ENCODE results near the gene SPATA46.

SPATA46 gene

DNA sequence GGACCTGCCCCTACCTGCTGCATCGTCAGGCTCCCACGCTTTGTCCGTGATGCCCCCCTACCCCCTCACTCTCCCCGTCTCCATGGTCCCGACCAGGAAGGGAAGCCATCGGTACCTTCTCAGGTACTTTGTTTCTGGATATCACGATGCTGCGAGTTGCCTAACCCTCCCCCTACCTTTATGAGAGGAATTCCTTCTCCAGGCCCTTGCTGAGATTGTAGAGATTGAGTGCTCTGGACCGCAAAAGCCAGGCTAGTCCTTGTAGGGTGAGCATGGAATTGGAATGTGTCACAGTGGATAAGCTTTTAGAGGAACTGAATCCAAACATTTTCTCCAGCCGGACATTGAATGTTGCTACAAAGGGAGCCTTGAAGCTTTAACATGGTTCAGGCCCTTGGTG, 8.9 kb downstream of the SPATA46 start:
- CTCF ChIA-PET: interaction anchor here (1.7 to 2.2 kb wide), 2 partner anchors 10 to 12 kb away, joined by 4 to 6 read pairs; no protein-coding TSS in a partner anchor
- no peak for DNase-seq (ENCODE audit: extremely low spot score)
- POLR2A ChIA-PET: no interaction called here
- TF ChIP-seq, protein P1, sequence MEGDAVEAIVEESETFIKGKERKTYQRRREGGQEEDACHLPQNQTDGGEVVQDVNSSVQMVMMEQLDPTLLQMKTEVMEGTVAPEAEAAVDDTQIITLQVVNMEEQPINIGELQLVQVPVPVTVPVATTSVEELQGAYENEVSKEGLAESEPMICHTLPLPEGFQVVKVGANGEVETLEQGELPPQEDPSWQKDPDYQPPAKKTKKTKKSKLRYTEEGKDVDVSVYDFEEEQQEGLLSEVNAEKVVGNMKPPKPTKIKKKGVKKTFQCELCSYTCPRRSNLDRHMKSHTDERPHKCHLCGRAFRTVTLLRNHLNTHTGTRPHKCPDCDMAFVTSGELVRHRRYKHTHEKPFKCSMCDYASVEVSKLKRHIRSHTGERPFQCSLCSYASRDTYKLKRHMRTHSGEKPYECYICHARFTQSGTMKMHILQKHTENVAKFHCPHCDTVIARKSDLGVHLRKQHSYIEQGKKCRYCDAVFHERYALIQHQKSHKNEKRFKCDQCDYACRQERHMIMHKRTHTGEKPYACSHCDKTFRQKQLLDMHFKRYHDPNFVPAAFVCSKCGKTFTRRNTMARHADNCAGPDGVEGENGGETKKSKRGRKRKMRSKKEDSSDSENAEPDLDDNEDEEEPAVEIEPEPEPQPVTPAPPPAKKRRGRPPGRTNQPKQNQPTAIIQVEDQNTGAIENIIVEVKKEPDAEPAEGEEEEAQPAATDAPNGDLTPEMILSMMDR (IDR thresholded peaks at IDR 0.05; ENCODE audit: control extremely low read depth, extremely low read depth, low read depth, missing control alignments): no peak

DNA sequence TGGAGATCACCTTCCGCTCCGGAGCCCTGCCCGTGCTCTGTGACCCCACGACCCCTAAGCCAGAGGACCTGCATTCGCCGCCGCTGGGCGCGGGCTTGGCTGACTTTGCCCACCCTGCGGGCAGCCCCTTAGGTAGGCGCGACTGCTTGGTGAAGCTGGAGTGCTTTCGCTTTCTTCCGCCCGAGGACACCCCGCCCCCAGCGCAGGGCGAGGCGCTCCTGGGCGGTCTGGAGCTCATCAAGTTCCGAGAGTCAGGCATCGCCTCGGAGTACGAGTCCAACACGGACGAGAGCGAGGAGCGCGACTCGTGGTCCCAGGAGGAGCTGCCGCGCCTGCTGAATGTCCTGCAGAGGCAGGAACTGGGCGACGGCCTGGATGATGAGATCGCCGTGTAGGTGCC, 9.6 kb downstream of the SPATA46 start:
- TF ChIP-seq, protein P1 (IDR thresholded peaks at IDR 0.05; ENCODE audit: control extremely low read depth, extremely low read depth, low read depth, missing control alignments): no peak
- DNase-seq (ENCODE audit: extremely low spot score): no peak
- ChIA-PET CTCF (interaction anchor here (1.4 to 2.2 kb wide), 6 partner anchors 9 to 20 kb away, joined by 3 to 7 read pairs (median 4); no protein-coding TSS in a partner anchor), POLR2A (no interaction called here)

DNA sequence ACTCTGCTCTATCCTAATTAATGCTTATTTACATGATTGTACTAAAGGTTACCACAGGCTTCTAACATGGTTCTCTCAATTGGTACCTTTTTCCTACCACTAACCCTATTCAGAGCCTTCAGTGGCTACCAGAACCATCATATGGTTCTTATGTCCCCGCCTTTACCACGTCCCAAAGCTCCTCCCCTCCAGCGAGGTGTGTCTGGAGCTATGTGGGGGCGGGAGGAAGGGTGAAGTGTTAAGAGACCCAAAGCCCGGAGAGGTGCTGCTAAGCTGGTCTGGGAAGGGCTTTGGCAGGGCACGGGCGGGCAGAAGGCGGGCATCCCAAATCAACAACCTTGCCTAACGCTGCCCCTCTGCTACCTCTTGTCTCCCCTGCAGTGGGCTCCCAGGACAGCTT, 10.0 kb downstream of the SPATA46 start:
- ChIA-PET CTCF (interaction anchor here (1.4 to 2.0 kb wide), 4 partner anchors 9 to 20 kb away, joined by 3 to 7 read pairs (median 4); no protein-coding TSS in a partner anchor), POLR2A (no interaction called here)
- DNase-seq (ENCODE audit: extremely low spot score): no peak
- TF ChIP-seq, protein P1 (IDR thresholded peaks at IDR 0.05; ENCODE audit: control extremely low read depth, extremely low read depth, low read depth, missing control alignments): no peak

DNA sequence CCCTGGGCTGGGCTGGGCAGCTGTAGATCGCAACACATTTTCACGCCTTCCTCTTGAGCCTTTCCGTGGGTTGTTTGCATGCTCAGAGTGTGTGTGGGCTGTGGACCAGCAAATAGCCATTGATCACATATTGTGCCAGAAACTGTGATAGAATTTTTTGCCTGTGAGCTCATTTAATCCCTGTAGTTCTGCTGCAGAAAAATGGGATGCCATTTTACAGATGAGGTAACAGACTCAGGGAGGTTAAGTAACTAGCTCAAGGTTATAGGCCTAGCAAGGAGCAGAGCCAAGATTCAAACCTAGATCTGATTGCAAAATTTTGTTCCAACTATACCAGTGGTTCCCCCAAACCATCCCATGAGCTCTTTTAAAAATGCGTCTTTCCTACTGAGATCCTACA, 10.5 kb downstream of the SPATA46 start:
- DNase-seq (ENCODE audit: extremely low spot score): no peak
- POLR2A ChIA-PET: no interaction called here
- TF ChIP-seq, protein P1 (IDR thresholded peaks at IDR 0.05; ENCODE audit: control extremely low read depth, extremely low read depth, low read depth, missing control alignments): no peak
- CTCF ChIA-PET: interaction anchor here (1.1 to 2.0 kb wide), 6 partner anchors 8 to 310 kb away, joined by 3 to 7 read pairs (median 4); no protein-coding TSS in a partner anchor

DNA sequence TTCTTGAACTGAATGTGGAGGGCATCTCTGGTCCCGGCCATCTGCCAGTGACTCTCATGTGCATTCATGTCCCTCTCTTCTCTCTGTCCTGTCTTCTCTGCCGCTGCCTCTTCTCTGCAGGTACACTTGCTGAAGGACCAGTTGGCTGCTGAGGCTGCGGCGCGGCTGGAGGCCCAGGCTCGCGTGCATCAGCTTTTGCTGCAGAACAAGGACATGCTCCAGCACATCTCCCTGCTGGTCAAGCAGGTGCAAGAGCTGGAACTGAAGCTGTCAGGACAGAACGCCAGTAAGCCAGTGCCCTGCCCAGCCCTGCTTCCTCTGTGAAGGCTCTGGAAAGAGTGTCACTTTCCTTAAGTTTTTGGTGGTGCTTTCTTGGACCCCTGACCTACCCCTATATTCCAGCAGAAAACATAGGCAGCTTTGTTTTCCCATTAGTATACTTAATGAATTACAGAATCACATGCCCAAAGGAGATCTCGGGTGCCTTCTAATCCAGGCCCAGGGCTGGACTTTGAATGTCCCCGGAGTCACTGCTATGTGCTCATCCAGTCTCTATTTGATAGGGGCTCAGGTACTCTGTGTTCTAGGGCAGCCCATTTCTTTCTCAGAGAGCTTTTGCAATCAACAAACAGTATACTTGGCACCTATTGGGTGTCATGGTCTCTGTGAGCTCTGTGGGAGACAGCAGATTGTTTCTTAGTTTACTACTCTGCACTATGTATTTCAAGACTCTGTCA, 11.2 kb downstream of the SPATA46 start:
- CTCF ChIA-PET: interaction anchor here (1.1 to 2.0 kb wide), 4 partner anchors 8 to 309 kb away, joined by 3 to 7 read pairs (median 5); no protein-coding TSS in a partner anchor
- DNase-seq (ENCODE audit: extremely low spot score): no peak
- TF ChIP-seq, protein P1 (IDR thresholded peaks at IDR 0.05; ENCODE audit: control extremely low read depth, extremely low read depth, low read depth, missing control alignments): no peak
- POLR2A ChIA-PET: no interaction called here

DNA sequence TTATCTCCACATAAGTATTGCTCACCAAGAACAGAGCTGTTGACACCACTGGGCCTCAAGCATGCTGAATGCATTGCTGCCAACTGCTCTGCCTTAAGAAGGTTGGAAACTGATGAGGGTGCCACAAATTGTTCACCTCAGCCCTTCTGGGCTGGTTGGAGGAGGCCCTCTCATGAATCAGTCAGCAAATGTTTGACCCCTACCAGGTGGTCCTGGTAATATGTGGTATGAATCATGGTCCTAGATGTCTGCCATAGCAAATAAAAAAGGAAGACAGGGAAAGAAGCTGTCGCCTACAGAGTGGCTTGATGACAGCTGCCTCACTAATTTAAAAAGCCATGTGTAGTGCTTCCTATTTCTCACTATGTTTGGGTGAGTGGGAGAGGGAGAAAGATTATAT, 12.2 kb downstream of the SPATA46 start:
- DNase-seq (ENCODE audit: extremely low spot score): no peak
- POLR2A ChIA-PET: no interaction called here
- TF ChIP-seq, protein P1 (IDR thresholded peaks at IDR 0.05; ENCODE audit: control extremely low read depth, extremely low read depth, low read depth, missing control alignments): no peak
- CTCF ChIA-PET: no interaction called here

Measured in GM10248 (cell line).